ENCODE data around the gene MYO18B.

DNA sequence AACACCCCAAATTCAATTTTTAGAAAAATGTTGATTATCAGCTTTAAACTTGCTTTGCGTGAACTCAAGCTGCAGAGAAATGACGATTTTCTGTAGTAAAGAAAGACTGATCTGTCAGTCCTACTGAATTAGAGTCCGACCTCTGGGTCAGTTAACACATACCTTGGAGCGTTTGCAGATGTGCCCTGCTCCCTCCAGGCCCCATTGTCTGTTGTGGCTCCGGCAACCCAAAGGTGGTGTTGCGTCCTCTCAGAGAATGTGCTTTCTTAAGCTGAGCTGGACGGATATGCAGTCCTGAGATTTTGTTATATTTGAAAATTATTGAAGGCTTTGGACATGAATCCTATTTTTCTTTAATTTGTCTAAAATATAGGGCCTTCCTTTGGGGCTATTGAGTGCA lies 31.5 kb upstream of the MYO18B start:
- TF ChIP-seq RARB (CRISPR knock-in tag; IDR thresholded peaks at IDR 0.05) (no peak), ZFP30 (CRISPR knock-in tag; IDR thresholded peaks at IDR 0.05) (no peak), ESRRG (CRISPR knock-in tag; IDR thresholded peaks at IDR 0.05) (no peak), ZFP3 (CRISPR knock-in tag; IDR thresholded peaks at IDR 0.05) (no peak)
